Fibroblast of the aortic adventitia (primary cell): ENCODE data around the gene ASPHD1. TPM values are rescaled to one million over a fixed set of nuclear protein-coding genes. Genes with fewer than 3 reads are reported as not detected.
A peak's percentile ranks its signal among the peaks of the same experiment; 100 is the strongest.
"Not testable (repeated sequence)": the region's sequence is repeated elsewhere in the genome, so short reads cannot be mapped to it uniquely, and the experiment has no call there.

Experiments used
- DNase-seq: peaks from one replicate; pipeline ENCODE4 v3.0.0-alpha.2; 2010; ENCODE audit warnings: low read depth
- H3K4me3 ChIP-seq: 2 replicates; pipeline ENCODE4 v1.5.1; 2011; ENCODE audit warnings: low read depth, mild to moderate bottlenecking, control low read depth, low read length, moderate library complexity
- CTCF ChIP-seq: IDR thresholded peaks from 2 replicates; pipeline ENCODE4 v1.5.1; 2011; ENCODE audit warnings: mild to moderate bottlenecking, low read length, control low read depth, inconsistent platforms; ENCODE audit not compliant: insufficient read depth
- total RNA-seq: library from RNA; depleted of rRNA; stranded (reverse); fragments of >200 nt; gene quantifications from 2 replicates; pipeline ENCODE4 v1.2.3, GENCODE V29; 2012; ENCODE audit warnings: low replicate concordance

The ASPHD1 gene
- total RNA-seq, 1 donor, result 1.5 TPM

DNA sequence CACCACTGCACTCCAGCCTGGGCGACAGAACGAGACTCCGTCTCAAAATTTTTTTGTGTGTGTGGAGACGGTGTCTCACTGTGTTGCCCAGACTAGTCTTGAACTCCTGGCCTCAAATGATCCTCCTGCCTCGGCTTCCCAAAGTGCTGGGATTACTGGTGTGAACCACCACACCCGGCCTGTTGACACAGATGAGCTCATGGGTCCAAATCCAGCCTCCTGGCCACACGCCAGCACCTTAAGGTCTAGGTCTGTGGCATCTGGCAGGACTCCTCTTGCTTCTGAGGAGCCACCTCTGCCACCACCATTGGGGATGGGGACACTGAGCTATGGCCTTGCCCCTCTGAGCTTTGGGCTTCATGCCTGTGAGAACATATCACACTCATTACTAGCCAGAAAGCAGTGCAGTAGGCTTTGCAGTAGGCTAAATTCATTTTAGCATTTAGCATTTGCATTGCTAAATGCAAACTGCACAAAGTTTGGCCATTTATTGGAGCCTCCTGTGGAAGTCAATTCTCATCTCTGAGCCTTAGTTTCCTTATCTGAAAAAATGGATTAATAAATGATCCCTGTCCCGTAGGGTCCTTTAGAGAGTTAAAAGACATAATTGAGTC is 31.8 kb upstream of the ASPHD1 start:
- no peak overlapping the region for H3K4me3 ChIP-seq
- no peak for TF ChIP-seq CTCF
- no peak for DNase-seq

DNA sequence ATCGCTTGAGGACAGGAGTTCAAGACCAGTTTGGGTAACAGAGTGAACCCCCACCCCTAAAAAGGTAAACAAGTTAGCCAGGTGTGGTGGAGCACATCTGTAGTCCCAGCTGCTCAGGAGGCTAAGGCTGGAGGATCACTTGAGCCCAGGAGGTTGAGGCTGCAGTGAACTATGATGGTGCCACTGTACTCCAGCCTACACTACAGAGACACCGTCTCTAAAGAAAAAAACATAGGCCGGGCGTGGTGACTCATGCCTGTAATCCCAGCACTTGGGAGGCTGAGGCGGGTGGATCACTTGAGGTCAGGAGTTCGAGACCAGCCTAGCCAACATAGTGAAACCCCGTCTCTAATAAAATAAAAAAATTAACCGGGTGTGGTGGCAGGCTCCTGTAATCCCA is 31.2 kb upstream of the ASPHD1 start:
- DNase-seq, H3K4me3 ChIP-seq: not testable (repeated sequence)

DNA sequence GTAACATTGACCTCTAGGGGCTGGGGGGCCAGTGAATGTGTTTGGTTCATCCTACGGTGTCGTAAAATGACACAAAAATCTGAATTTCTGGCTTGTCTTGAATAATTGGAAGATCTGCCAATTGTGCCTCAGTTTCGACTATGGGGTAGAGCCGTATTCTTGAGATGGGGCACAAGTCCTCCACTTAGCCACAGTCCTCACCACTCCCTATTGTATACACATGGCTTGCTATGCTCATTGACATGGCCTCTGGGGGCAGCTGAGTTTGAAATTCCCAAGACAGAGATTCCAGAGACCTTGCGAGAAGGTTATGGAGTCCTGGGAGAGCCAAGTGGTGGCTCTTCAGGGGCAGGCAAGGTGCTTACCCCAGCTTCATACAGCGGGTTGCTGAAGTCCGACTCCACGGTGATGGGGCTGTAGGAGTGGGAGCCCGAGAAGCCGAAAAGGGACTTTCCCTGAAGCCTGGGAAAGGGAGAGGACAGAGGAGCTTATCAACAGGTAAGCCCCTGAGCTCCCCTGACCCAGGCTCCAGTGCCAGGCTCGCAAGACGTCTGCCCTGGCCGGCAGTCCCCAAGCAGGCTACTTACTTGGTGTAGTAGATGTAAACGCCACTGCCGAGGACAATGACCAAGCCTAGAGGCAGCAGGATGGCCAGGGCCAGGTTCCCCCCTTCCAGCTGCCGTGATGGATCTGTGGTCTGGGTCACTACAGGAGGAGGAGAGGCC is 28.3 kb upstream of the ASPHD1 start:
- H3K4me3 ChIP-seq, result no peak overlapping the region
- no peak for DNase-seq
- TF ChIP-seq CTCF, result no peak

DNA sequence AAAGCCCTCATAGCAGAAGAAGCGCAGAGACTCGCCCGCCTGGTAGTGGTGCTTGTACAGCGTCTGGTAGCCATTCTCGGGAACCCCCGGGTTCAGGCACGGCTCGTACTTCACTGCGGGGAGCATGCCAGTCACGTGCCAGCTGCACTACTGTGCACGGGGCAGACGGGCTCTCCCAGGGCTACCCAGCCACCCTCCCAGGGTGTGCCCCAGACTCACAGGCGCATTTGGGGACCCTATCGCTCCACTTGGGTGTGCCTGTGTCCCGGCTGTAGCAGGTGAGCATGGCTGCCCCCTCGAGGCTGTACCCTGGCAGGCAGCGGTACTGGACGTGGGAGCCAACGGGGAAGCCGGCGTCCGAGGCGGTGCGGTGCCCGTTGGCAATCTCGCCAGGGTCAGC is 27.0 kb upstream of the ASPHD1 start:
- no peak for TF ChIP-seq CTCF
- no peak for DNase-seq

DNA sequence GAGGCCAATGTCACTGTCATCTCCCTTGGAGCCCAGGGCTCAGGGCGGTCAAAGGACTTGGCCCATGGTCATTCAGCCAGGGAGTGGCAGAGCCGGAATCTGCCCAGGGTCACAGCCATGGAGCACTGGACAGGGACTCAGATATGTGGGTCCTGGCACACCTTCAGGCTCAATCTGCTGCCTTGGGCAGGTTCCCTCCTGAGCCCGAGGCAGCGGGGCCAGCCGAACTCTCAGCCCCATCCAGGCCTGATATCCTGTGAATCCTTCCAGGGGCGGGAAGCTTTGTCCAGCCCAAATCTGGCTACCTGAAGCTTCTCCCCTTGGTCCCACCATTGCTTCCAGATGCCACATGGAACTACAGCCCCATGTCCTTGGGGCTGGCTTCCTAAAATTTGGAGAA is 25.1 kb upstream of the ASPHD1 start:
- DNase-seq, result no peak

More for the DNA sequence above, 27.0 kb upstream of the ASPHD1 start:
- H3K4me3 ChIP-seq, result no peak overlapping the region

DNA sequence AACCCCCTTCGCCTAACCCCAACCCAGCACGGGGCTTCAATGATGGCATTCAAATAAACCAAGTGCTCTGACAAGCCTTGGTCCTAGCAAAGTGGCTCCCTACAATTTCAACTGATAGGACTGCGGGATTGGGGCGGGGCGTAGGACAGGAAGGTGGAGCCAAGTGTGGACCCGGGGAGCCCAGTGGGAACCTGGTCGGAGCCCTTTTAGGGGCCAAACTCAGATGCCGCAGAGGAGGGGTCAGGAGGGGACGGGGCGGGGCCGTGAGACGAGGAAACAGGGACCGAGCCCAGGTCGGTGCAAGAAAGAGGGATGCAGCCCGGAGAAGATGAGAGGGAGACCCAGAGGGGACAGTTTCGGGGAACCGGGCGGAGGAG is 24.1 kb upstream of the ASPHD1 start:
- no peak for TF ChIP-seq CTCF
- no peak for DNase-seq
- peak overlapping the region; percentile 25 for H3K4me3 ChIP-seq

More for the DNA sequence above, 25.1 kb upstream of the ASPHD1 start:
- H3K4me3 ChIP-seq, result no peak overlapping the region
- no peak for TF ChIP-seq CTCF

- H3K4me3 ChIP-seq, result peak overlapping the region; percentile 33
- no peak for DNase-seq
- no peak for TF ChIP-seq CTCF
Observed at GRCh38 chr16:29876594-29877249, 23.6 kb upstream of the ASPHD1 start.
